VCaP (cell line): ENCODE results near the gene IL9R.

Experiments used
- H3K27ac ChIP-seq: fragments of 450-650 bp; 2 replicates; pipeline ENCODE4 v1.5.1; 2017
- TF ChIP-seq, protein P1 (sequence below): fragments of 450-650 bp; conservative IDR thresholded peaks from 2 replicates; pipeline ENCODE4 v1.5.1; 2017; ENCODE audit warnings: mild to moderate bottlenecking, moderate library complexity

IL9R gene

DNA sequence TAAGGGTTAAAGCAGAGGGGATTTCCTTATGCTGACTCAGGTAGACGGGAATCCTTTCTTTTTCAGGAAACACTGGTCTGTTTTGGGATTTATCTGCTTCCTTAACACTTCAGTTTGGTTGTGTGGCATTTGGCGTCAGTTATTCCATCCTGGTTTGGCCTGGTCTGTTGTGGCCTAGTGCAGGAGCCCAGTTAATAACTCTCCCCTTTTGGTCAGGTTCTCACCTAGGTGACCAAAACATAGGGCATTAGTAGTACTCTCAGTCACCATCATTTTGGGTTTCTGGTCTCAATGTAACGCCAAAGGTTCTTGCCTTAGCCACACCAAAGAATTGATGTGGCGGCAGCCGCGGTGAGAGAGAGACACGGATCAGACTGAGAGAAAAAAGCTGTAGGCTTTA lies 39.7 kb upstream of the IL9R start:
- peak overlapping the region; percentile 79 for H3K27ac ChIP-seq
- TF ChIP-seq, protein P1, sequence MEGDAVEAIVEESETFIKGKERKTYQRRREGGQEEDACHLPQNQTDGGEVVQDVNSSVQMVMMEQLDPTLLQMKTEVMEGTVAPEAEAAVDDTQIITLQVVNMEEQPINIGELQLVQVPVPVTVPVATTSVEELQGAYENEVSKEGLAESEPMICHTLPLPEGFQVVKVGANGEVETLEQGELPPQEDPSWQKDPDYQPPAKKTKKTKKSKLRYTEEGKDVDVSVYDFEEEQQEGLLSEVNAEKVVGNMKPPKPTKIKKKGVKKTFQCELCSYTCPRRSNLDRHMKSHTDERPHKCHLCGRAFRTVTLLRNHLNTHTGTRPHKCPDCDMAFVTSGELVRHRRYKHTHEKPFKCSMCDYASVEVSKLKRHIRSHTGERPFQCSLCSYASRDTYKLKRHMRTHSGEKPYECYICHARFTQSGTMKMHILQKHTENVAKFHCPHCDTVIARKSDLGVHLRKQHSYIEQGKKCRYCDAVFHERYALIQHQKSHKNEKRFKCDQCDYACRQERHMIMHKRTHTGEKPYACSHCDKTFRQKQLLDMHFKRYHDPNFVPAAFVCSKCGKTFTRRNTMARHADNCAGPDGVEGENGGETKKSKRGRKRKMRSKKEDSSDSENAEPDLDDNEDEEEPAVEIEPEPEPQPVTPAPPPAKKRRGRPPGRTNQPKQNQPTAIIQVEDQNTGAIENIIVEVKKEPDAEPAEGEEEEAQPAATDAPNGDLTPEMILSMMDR: no peak

DNA sequence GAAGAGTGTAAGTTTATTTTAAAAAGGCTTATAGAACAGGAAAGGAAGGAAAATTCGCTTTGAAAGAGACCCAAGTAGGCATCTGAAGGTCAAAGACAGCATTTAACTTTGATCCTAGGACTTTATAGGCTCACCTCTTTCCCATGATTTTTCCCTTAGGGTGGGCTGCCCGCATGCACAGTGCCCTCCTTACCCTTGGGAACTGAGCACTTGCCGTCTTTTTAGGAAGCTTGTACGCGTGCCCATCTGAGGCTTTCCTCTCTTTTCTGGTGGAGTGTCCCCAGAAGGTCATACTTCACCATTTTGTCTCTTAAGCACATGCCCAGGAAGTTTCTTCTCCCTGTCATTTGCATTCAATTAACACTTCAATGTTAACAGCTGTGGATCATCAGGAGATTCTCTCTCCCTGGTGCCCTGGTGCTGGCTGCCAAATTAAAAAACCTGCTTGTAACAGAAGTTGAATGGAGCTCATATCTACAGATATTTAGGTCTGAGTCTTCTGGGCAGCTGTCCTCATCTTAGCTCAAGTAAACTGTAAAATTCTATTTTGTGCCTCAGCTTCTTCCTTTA lies 38.4 kb upstream of the IL9R start:
- TF ChIP-seq, protein P1: no peak
- H3K27ac ChIP-seq: peak overlapping the region; percentile 79

DNA sequence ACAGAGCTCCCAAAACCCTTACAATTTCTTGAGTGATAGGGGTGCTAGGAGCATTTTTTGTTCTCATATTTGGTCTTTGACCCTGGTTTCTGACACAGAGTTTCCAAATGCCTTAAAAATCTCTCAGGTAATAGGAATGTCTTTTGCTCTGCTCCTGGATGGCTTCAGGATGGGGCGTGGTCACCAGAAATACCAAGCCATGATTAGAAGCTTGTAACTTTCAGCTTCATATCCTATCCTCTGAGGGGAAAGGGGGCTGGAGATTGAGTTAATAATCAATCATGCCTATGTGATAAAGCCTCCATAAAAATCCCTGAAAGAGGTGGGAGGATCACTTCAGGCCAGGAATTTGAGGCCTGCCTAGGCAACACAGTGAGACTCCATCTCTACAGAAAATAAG lies 34.6 kb upstream of the IL9R start:
- TF ChIP-seq, protein P1: no peak

DNA sequence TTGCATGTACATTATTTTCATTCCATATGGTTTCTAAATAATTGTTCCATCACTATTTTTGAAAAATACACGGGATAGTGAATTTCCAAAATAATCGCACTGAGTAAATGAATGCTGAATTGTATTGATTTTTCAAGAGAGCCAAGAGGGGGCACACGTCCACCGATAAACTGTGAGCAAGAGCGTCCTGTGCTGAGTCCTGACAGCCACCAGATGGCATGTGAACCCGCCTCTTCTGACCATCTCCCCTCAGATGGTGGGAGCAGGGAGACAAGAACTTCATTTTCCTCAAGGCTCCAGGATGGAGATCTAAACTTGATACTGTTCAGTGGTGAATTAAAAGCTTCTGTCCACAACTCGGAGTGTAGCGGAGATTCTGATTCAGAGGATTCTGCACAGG lies 30.6 kb upstream of the IL9R start:
- TF ChIP-seq, protein P1: peak; percentile 86
- H3K27ac ChIP-seq: no peak overlapping the region

More for the DNA sequence above, 34.6 kb upstream of the IL9R start:
- no peak overlapping the region for H3K27ac ChIP-seq

DNA sequence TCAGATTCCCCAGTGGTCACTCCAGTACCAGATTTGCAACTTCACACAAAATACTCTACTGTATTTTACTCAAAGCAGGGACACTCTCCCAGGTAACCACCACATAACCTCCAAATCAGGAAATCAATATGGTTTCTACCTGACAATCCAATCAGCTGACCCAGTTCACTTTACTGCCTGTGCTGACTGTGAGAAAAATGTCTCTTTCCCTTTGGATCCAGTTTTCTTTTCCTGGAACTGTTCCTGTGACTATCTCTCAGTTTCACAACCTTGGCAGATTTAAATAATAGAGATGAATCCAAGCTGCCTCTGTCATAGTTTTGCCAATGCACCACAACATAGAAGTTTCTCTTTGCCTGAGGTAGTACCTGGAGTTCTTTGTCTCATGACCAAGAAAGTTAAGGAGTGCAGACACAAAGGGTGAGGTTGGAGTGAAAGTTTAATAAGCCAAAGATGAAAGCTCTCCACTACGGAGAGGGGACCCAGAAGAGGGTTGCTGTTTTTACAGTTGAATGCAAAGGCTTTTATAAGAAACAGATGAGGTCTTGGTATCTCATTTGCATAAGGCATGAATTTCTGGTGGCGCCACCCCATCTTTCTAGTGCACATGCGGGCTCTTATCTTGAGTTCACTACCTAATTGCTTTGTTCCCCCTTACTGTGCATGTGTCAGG lies 29.7 kb upstream of the IL9R start:
- TF ChIP-seq, protein P1: no peak
- no peak overlapping the region for H3K27ac ChIP-seq

DNA sequence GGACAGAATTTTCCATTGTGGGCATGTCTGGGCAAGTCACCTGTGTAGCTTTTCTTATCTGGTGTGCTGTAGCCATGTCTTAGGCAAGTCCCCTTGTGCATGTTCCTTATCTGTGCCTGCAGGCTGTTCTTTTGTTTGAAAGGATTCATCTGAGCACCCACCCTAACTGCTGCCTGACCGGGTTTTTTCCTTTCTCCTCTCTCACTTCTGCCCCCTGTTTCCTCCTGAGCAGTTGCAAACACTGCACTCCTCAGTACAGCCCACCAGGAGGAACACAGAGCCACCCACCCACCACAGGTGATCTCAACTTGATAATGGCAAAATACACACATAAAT lies 29.2 kb upstream of the IL9R start:
- TF ChIP-seq, protein P1: no peak
- H3K27ac ChIP-seq: no peak overlapping the region

DNA sequence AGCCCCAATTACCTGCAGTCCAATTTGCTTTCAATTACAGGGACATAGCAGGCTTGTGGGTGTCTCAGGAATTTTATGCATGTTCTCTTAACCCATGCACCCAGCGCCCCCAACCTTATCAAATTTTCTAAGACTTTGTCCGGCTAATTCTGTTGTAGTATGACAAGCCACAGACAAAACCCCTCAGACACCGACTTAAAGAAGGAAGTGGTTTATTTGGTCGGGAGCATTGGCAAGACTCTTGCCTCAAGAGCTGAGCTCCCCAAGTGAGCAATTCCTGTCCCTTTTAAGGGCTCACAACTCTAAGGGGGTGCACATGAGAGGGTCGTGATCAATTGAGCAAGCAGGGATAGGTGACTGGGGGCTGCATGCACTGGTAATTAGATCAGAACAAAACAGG lies 28.7 kb upstream of the IL9R start:
- TF ChIP-seq, protein P1: no peak

More for the DNA sequence above, 28.7 kb upstream of the IL9R start:
- H3K27ac ChIP-seq: no peak overlapping the region
